GM21576 (cell line): ENCODE measurements around the gene SYNCRIP.
"Not testable (repeated sequence)": the region's sequence is repeated elsewhere in the genome, so short reads cannot be mapped to it uniquely, and the experiment has no call there.

Experiments used
- ATAC-seq: cut with Tn5 transposase; IDR thresholded peaks from one replicate; pipeline ENCODE4 v1.9.1; 2021; ENCODE audit warnings: mild to moderate bottlenecking, moderate library complexity; ENCODE audit not compliant: unreplicated experiment

Gene SYNCRIP

GRCh38 chr6:85642774-85643536 lies at the start of gene SYNCRIP:
SYNCRIP (minus strand) TSS chr6:85642886; CDS start chr6:85641439, 1,447 bp downstream.
- ATAC-seq = peak; percentile 63

- ATAC-seq = no peak
Measured at GRCh38 chr6:85691478-85691877, 48.8 kb upstream of the SYNCRIP start.

DNA sequence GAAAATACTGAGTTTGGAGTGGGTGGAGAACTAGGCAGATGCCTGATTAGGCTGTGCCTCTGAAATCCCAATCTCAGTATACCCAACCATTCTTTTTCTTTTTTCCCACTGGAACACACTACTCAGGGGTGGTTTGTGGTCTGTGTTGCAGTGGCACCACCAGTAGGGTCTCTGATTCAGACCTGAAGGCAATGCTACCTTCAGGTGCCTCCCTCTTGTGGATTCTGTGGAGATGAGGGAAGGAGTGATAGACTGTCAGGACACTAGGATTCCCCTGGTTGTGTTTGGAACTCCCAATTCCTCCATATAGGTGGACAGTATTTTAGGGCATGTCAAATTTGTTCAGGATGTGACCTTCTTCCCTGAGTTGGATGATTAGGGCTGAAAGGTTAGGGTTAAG lies 47.4 kb upstream of the SYNCRIP start:
- no peak for ATAC-seq

GRCh38 chr6:85685713-85686112 lies 43.0 kb upstream of the SYNCRIP start:
- peak; percentile 90 for ATAC-seq

DNA sequence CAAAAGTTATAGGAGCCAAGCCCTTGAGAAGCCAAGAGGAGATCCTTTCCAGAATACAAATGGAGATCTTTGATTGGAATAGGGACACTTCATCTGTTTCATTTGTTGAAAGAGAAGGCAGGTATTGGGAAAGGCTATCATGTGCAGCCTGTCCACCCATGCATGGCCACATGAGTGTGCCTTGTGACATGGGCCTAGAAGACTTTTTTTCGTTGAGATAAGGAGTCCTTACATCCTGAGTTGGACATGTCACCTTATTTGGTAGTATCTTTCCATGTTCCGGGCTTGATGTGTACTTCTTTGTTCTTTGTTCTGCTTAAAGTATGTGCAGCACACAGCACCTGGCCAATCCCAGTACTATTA lies 42.1 kb upstream of the SYNCRIP start:
- ATAC-seq = no peak

DNA sequence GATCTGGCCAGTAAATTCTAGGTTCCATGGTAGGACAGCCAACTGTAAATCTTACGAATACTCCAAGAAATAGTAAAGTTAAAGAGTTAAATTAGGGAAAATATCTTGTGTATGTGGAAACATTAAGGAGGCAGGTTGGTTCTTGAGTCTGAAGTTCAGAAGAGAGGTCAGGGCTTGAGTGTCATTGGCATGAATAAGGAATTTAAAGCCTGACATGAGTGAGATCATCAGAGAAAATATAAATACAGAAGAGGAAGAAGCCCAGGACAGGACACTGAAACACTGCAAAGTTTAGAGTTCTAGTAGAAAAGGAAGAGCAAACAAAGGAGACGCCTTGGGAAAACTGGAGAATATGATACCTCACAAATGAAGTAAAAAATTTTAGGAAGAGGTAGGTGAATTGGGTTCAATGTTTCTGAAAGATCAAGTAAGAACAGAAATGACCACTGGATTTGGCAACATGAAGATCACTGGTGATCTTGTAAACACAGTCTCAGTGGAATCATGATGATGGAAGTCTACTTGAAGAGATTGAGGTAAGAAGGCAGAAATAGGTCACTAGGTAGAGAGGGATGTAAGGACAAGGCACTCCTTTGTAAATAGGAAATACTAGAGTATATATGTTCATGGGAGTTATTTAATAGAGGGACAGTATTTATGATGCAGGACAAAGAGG lies 41.6 kb upstream of the SYNCRIP start:
- no peak for ATAC-seq

DNA sequence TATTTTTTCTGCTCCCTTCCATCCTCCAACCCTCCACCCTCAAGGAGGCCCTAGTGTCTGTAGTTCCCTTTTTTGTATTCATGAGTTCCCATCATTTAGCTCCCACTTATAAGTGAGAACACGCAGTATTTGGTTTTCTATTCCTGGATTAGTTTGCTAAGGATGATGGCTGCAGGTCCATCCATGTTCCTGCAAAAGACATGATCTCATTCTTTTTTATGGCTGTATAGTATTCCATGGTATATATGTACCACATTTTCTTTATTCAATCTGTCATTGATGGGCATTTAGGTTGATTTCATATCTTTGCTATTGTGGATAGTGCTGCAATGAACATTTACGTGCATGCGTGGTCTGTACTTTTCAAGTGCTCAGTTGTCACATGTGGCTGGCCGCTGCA lies 39.2 kb upstream of the SYNCRIP start:
- not testable (repeated sequence) for ATAC-seq

GRCh38 chr6:85680388-85680787 lies 37.7 kb upstream of the SYNCRIP start:
- no peak for ATAC-seq

DNA sequence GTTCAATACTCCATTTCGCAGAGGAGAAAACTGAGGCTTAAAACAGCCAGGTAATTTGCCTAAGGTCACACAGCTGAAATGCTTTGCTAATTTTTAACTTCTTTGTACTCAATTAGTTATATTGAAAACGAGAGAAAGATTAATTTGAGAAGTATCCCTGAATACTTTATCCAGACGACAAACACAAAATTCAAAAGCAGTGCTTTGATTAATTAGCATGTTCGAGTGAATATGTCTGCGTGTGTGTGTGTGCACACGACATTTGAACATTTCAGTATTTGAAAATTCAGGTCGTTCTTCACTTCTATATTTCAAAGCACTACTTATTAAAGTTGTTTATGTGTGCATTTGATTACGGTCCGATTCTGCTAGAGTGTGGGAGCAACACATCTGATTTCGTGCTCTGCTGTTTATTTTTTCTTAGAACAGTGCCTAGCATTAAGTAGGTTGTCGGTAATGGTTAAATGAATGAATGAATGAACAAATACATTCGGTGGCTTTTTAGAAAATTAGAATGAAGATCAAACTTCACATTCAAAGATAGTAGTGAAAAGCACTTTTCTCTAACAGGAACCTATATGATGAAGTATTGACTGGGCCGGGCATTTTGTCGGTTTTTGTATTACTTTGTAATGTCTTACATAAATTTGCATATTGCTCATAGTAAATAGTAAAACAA lies 36.9 kb upstream of the SYNCRIP start:
- no peak for ATAC-seq

GRCh38 chr6:85678602-85679444 lies 36.1 kb upstream of the SYNCRIP start:
- peak; percentile 84 for ATAC-seq

- no peak for ATAC-seq
Measured at GRCh38 chr6:85678026-85678601, 35.4 kb upstream of the SYNCRIP start.

DNA sequence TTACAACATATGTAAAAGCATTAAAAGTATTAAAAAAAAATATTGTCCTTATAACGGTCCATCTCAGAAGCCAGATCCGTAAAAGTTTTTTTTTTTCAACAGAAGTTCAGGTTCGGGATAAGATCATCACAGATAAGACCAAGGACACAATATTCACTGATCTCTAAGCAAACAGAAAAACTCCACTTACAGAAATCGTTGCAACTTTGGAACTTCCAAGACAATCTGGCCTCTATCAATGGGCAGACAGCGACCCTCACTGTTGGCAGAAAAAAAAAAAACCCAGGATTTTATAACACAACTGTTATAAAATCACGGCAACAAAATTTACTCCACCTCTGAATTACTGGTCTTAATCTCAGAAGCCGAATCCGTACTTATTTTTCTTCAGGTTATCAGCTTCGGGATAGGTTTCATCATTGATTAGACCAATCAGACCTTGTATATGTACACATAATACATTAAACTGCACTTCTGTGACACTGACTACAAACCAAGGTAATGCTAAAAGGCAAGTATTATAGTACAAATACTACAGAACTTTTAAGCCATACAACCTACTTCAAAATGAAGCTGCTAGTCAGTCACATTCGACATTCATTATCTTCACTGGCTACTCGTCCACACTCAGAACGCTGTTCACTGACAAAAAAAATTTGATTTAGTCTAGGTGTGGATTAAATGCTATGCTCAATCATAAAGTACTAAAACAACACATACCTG lies 34.7 kb upstream of the SYNCRIP start:
- ATAC-seq = no peak

- ATAC-seq = no peak
Measured at GRCh38 chr6:85676086-85676729, 33.5 kb upstream of the SYNCRIP start.

- ATAC-seq = no peak
Measured at GRCh38 chr6:85675030-85675819, 32.5 kb upstream of the SYNCRIP start.

- ATAC-seq = no peak
Measured at GRCh38 chr6:85674604-85675003, 31.9 kb upstream of the SYNCRIP start.

GRCh38 chr6:85673198-85674139 lies 30.8 kb upstream of the SYNCRIP start:
- ATAC-seq = no peak

DNA sequence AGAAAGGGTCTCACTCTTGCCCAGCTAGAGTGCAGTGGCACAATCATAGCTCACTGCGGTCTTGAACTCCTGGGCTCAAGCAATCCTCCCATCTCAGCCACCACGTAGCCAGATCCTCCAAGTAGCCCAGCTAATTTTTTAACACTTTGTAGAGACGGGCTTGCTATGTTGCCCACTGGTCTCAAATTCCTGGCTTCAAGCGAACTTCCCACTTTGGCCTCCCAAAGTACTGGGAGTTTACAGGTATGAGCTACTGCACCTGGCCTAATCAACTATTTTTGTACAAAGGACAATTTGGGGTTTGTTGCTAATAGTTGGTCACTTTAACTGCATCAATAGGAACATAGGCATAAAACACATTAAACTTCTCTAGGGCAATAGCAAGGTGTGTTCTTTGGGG lies 29.9 kb upstream of the SYNCRIP start:
- ATAC-seq = no peak

DNA sequence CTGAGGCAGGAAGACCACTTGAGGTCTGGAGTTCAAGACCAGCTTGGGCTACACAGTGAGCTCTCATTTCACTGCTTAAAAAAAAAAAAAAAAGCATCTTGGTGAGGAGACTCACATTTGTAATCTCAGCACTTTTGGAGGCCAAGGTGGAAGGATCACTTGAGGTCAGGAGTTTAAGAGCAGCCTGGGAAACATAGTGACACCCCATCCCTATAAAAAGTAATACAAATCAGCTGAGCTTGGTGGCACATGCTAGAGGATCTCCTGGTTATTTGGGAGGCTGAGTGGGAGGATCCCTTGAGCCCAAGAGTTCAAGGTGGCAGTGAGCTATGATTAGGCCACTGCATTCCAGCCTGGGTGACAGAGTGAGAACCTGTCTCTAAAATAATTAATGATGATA lies 29.4 kb upstream of the SYNCRIP start:
- ATAC-seq = no peak
